PC-3 (cell line): ENCODE measurements around the gene PLA2G3. TPM values are rescaled to one million over a fixed set of nuclear protein-coding genes. Genes with fewer than 3 reads are reported as not detected.

Source experiments
- ATAC-seq: fragments of 200-7000 bp; cut with Tn5 transposase; 2 replicates; pipeline ENCODE4 v1.9.1; 2020; ENCODE audit warnings: mild to moderate bottlenecking, moderate library complexity
- BruUV-seq: library from RNA; stranded (reverse); fragments of 400-500 nt; replicated peaks from 2 replicates; lab custom pipeline; 2021; lab: Mats Ljungman, UMichigan
- CTCF ChIA-PET: fragments of 300-600 bp; sonication (Branson Sonifier 250); formaldehyde crosslinking; loops from one replicate; lab custom pipeline; 2022; ENCODE audit warnings: antibody characterized with exemption; lab: Charles Lee
- POLR2A ChIA-PET: fragments of 300-600 bp; sonication (Branson Sonifier 250); formaldehyde crosslinking; loops from one replicate; lab custom pipeline; 2022; ENCODE audit warnings: antibody characterized with exemption; ENCODE audit not compliant: unreplicated experiment; lab: Charles Lee
- DNase-seq: peaks from one replicate; pipeline ENCODE4 v3.0.0-alpha.2; 2015
- H2AFZ ChIP-seq: fragments of 300-600 bp; sonication (generic); 2 replicates; pipeline ENCODE4 v1.6.0; 2016; ENCODE audit warnings: antibody characterized with exemption, low read length
- H3F3A ChIP-seq: fragments of 300-600 bp; sonication (generic); one replicate; pipeline ENCODE4 v1.6.0; 2017; ENCODE audit warnings: antibody characterized with exemption, low read length, control low read depth, mild to moderate bottlenecking; ENCODE audit not compliant: unreplicated experiment
- H3K27ac ChIP-seq: fragments of 300-600 bp; sonication (generic); 2 replicates; pipeline ENCODE4 v1.5.1; 2016; ENCODE audit warnings: mild to moderate bottlenecking, low read length
- H3K27me3 ChIP-seq: fragments of 300-600 bp; sonication (generic); 2 replicates; pipeline ENCODE4 v1.6.1; 2016; ENCODE audit warnings: low read length, mixed read lengths
- H3K36me3 ChIP-seq: fragments of 300-600 bp; sonication (generic); 2 replicates; pipeline ENCODE4 v1.6.1; 2016; ENCODE audit warnings: low read depth, mixed run types, low read length, mixed read lengths
- H3K4me1 ChIP-seq: fragments of 300-600 bp; sonication (generic); 2 replicates; pipeline ENCODE4 v1.5.1; 2016; ENCODE audit warnings: low read length; ENCODE audit not compliant: insufficient read depth
- H3K4me2 ChIP-seq: fragments of 300-600 bp; sonication (generic); 2 replicates; pipeline ENCODE4 v1.6.0; 2016; ENCODE audit warnings: low read length
- H3K4me3 ChIP-seq: fragments of 300-600 bp; sonication (generic); 2 replicates; pipeline ENCODE4 v1.5.1; 2016; ENCODE audit warnings: mild to moderate bottlenecking, low read length, mixed read lengths
- H3K79me2 ChIP-seq: fragments of 300-600 bp; sonication (generic); 2 replicates; pipeline ENCODE4 v1.6.1; 2017; ENCODE audit warnings: low read length, mixed read lengths
- H3K9ac ChIP-seq: fragments of 300-600 bp; sonication (generic); 2 replicates; pipeline ENCODE4 v1.6.0; 2016; ENCODE audit warnings: mild to moderate bottlenecking, low read length
- H3K9me2 ChIP-seq: fragments of 300-600 bp; sonication (generic); replicated peaks from 2 replicates; pipeline ENCODE4 v1.6.1; 2016; ENCODE audit warnings: mixed run types, low read length, mixed read lengths
- H3K9me3 ChIP-seq: fragments of 300-600 bp; sonication (generic); 2 replicates; pipeline ENCODE4 v1.6.1; 2016; ENCODE audit warnings: low read length, mixed read lengths
- H4K20me1 ChIP-seq: fragments of 300-600 bp; sonication (generic); 2 replicates; pipeline ENCODE4 v1.6.1; 2016; ENCODE audit warnings: low read length, mixed read lengths
- EZH2 ChIP-seq: fragments of 300-600 bp; sonication (generic); IDR thresholded peaks from one replicate; pipeline ENCODE4 v1.6.1; 2017; ENCODE audit warnings: antibody characterized with exemption, mild to moderate bottlenecking, low read length; ENCODE audit not compliant: unreplicated experiment
- EZH2phosphoT487 ChIP-seq: fragments of 300-600 bp; sonication (generic); IDR thresholded peaks from 2 replicates; pipeline ENCODE4 v1.6.1; 2018; ENCODE audit warnings: mild to moderate bottlenecking, antibody characterized with exemption, low read length, borderline replicate concordance
- intact Hi-C: fragments of 100-400 bp; cut with micrococcal nuclease; formaldehyde crosslinking; loops from 2 replicates; pipeline ENCODE4 v1.9.0; 2023
- total RNA-seq: library from RNA; depleted of rRNA; stranded (reverse); fragments of >200 nt; gene quantifications from 2 replicates; pipeline ENCODE4 v1.2.3, GENCODE V29; 2014
- TF ChIP-seq, protein P1 (sequence below): fragments of 300-600 bp; sonication (generic); conservative IDR thresholded peaks from 2 replicates; pipeline ENCODE4 v1.5.1; 2017; ENCODE audit warnings: antibody characterized with exemption, low read depth, mild to moderate bottlenecking, low read length

The PLA2G3 gene
- total RNA-seq, 1 experiment from 2014 or later: not detected

DNA sequence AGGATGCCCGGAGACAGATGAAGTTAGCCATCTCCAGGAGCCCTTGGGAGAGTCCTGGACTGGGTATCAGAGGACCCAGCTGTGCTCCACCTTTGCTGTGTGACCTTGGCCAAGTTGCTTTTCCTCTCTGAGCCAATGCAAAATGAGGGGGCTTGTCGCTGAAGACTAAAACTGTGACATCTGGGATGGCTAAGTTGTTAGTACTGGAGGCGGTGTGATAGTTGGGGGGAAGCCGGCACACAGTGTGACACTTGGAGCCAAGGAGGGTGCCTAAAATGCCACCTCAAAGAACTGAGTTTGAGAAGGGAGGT, 17.1 kb downstream of the PLA2G3 start:
- Histone ChIP-seq H3K4me3 (peak overlapping the region; percentile 66), H3K79me2 (no peaks in the 10 kb centered on the region), H2AFZ (peak overlapping the region; percentile 70), H3F3A (no peaks in the 10 kb centered on the region), H3K27ac (no peak overlapping the region), H3K9me2 (no peaks in the 10 kb centered on the region), H3K4me1 (0 out of 2 replicates have a peak, but pooled peaks cover 4% of the 10 kb centered on the region), H3K9ac (0 out of 2 replicates have a peak overlapping the region, but pooled peaks have one; percentile 20), H3K4me2 (peak overlapping the region; percentile 81), H3K27me3 (no peaks in the 10 kb centered on the region), H3K36me3 (no peaks in the 10 kb centered on the region), H4K20me1 (no peaks in the 10 kb centered on the region), H3K9me3 (no peaks in the 10 kb centered on the region)
- CTCF ChIA-PET: no interaction called here
- DNase-seq (no peak), ATAC-seq (peak; percentile 54)
- TF ChIP-seq EZH2phosphoT487: no peak
- TF ChIP-seq, protein P1, sequence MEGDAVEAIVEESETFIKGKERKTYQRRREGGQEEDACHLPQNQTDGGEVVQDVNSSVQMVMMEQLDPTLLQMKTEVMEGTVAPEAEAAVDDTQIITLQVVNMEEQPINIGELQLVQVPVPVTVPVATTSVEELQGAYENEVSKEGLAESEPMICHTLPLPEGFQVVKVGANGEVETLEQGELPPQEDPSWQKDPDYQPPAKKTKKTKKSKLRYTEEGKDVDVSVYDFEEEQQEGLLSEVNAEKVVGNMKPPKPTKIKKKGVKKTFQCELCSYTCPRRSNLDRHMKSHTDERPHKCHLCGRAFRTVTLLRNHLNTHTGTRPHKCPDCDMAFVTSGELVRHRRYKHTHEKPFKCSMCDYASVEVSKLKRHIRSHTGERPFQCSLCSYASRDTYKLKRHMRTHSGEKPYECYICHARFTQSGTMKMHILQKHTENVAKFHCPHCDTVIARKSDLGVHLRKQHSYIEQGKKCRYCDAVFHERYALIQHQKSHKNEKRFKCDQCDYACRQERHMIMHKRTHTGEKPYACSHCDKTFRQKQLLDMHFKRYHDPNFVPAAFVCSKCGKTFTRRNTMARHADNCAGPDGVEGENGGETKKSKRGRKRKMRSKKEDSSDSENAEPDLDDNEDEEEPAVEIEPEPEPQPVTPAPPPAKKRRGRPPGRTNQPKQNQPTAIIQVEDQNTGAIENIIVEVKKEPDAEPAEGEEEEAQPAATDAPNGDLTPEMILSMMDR: no peak
- no peak for TF ChIP-seq EZH2
- BruUV-seq: TSS peak; percentile 59
- POLR2A ChIA-PET: no interaction called here
- intact Hi-C loops: no loop called here

DNA sequence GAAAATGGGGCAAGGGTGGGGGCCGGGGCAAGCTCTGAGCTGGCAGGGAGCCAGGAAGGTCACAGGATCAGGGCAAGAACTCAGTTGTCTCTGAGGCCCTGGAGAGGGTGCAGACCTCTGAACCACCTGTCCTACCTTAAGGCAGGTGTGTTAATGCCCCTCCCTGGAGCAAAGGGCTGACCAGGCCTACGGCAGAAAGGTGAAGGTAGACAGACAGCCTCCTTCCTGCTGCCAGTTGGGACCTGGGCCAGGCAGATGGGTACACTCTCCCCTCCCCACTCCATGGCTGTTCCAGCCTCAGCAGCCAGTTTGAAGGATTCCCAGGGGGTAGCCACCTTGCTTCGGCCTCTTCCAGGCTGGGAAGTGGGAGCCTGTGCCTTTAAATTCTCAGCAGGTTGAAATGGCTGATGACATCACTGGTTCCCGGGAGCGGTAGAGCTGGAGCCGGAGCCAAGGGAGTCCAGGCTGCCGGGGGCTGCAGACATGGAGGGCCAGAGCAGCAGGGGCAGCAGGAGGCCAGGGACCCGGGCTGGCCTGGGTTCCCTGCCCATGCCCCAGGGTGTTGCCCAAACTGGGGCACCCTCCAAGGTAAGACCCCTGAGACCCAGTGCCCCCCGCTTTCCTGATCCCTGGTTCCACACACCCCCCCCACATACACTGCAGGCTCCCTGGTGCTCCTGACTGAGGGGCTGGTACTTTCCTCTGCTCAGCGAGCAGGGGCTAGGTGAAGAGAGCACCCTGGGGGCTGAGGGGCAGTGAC, 17.6 kb downstream of the PLA2G3 start, which contains the start of gene INPP5J:
Gene INPP5J, plus strand, starts transcription at position 435 of the 760 bp plus-strand sequence. Its CDS starts 49 bp downstream, at position 484.
- intact Hi-C loops: no loop called here
- H3K4me1 ChIP-seq: 0 out of 2 replicates have a peak, but pooled peaks cover 4% of the 10 kb centered on the region
- H2AFZ ChIP-seq: peak within 1 kb of the TSS; percentile 70
- peak within 1 kb of the TSS; percentile 81 for H3K4me2 ChIP-seq
- no peaks in the 10 kb centered on the region for H3F3A ChIP-seq
- TF ChIP-seq EZH2: no peak
- no peak for TF ChIP-seq EZH2phosphoT487
- TF ChIP-seq, protein P1: no peak
- ATAC-seq: peak; percentile 95
- H3K9me3 ChIP-seq: no peaks in the 10 kb centered on the region
- no peaks in the 10 kb centered on the region for H3K27me3 ChIP-seq
- H3K9me2 ChIP-seq: no peaks in the 10 kb centered on the region
- CTCF ChIA-PET: no interaction called here
- peak; percentile 44 for DNase-seq
- POLR2A ChIA-PET: no interaction called here
- no peak within 1 kb of the TSS for H3K27ac ChIP-seq
- H3K79me2 ChIP-seq: no peaks in the 10 kb centered on the region
- no peaks in the 10 kb centered on the region for H4K20me1 ChIP-seq
- BruUV-seq: no TSS peak
- H3K9ac ChIP-seq: 0 out of 2 replicates have a peak within 1 kb of the TSS, but pooled peaks have one; percentile 20
- peak within 1 kb of the TSS; percentile 66 for H3K4me3 ChIP-seq
- H3K36me3 ChIP-seq: no peaks in the 10 kb centered on the region

DNA sequence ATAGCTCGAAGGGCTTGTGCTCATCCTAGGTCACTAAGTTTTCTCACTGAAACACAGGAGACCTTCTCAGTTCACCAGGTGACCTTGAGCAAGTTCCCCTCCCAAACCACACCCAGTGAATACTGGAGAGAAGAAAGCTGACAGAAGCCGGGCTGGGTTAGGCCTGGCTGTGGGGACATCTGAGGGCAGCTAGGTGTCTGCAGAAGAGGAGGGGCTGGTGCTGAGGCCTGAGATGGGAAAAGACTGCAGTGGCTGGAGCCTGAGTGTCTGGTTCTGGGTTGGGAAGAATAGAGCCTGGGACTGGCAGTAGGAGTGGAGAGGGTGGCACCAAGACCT, 18.1 kb downstream of the PLA2G3 start:
- POLR2A ChIA-PET: no interaction called here
- Histone ChIP-seq H4K20me1 (no peaks in the 10 kb centered on the region), H3K9ac (no peak overlapping the region), H3K4me3 (no peak overlapping the region), H3K9me2 (no peaks in the 10 kb centered on the region), H3F3A (no peaks in the 10 kb centered on the region), H3K36me3 (no peaks in the 10 kb centered on the region), H2AFZ (no peak overlapping the region), H3K27me3 (no peaks in the 10 kb centered on the region), H3K27ac (no peak overlapping the region), H3K9me3 (no peaks in the 10 kb centered on the region), H3K4me2 (no peak overlapping the region), H3K79me2 (no peaks in the 10 kb centered on the region), H3K4me1 (0 out of 2 replicates have a peak, but pooled peaks cover 4% of the 10 kb centered on the region)
- ATAC-seq (no peak), DNase-seq (no peak)
- intact Hi-C loops: no loop called here
- BruUV-seq: no TSS peak
- TF ChIP-seq, protein P1: no peak
- TF ChIP-seq EZH2 (no peak), EZH2phosphoT487 (no peak)
- CTCF ChIA-PET: no interaction called here
